Fibroblast of villous mesenchyme (primary cell): Measurements from ENCODE around the gene RGS9. TPM values are rescaled to one million over a fixed set of nuclear protein-coding genes. Genes with fewer than 3 reads are reported as not detected.

Source experiments
- DNase-seq: peaks from one replicate; pipeline ENCODE4 v3.0.0-alpha.2; 2010; ENCODE audit warnings: low read depth
- H3K4me3 ChIP-seq: 2 replicates; pipeline ENCODE4 v1.5.1; 2011; ENCODE audit warnings: low read depth, mild to moderate bottlenecking, low read length
- total RNA-seq: library from RNA; depleted of rRNA; stranded (reverse); fragments of >200 nt; gene quantifications from 2 replicates; pipeline ENCODE4 v1.2.3, GENCODE V29; 2012
- TF ChIP-seq, protein P1 (sequence below): IDR thresholded peaks from 2 replicates; pipeline ENCODE4 v1.5.1; 2012; ENCODE audit warnings: low read depth, mild to moderate bottlenecking, low read length; ENCODE audit not compliant: insufficient read depth

The RGS9 gene
- total RNA-seq, 1 donor: 2.2 TPM

DNA sequence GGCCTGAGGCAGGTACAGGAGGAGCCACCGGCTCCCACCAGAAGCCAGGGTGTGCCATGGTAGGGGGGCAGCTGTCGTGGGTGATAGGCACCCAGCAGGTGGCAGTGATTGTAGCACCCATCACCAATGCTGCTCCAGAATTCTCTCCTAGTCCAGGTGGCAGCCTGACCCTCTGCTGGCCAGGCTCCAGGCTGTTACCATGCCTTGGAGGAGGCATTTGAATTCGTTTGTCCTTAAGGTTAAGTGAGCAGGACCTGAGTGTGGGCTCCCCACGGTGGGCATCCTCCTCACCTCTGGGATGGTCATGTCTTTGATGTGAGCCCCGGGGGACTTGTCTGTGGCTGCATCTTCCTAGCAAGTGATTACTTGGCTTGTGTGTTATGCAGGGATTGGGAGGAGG is 59.4 kb downstream of the RGS9 start:
- no peak overlapping the region for H3K4me3 ChIP-seq
- TF ChIP-seq, protein P1, sequence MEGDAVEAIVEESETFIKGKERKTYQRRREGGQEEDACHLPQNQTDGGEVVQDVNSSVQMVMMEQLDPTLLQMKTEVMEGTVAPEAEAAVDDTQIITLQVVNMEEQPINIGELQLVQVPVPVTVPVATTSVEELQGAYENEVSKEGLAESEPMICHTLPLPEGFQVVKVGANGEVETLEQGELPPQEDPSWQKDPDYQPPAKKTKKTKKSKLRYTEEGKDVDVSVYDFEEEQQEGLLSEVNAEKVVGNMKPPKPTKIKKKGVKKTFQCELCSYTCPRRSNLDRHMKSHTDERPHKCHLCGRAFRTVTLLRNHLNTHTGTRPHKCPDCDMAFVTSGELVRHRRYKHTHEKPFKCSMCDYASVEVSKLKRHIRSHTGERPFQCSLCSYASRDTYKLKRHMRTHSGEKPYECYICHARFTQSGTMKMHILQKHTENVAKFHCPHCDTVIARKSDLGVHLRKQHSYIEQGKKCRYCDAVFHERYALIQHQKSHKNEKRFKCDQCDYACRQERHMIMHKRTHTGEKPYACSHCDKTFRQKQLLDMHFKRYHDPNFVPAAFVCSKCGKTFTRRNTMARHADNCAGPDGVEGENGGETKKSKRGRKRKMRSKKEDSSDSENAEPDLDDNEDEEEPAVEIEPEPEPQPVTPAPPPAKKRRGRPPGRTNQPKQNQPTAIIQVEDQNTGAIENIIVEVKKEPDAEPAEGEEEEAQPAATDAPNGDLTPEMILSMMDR: no peak

DNA sequence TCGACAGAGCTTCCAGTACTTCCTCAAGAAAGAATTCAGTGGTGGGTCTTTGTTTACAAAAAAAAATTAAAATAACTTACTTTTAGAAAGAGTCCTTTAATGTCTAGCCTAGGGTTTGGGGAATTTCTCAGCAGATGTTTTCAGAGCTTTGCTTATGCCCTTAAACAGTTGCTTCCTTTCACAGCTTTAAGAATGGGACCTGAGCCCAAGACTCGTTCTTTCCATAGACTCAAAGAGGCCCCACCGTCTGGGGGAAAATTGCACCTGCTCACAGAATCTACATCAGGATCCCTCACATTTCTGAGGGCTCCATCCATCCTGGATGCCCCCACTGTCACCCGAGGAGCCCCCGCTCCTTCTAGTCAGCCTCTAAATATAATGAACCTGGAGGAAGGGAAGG is 60.0 kb downstream of the RGS9 start:
- TF ChIP-seq, protein P1: no peak
- no peak overlapping the region for H3K4me3 ChIP-seq
- no peak for DNase-seq

More for the DNA sequence above, 59.4 kb downstream of the RGS9 start:
- DNase-seq: no peak

DNA sequence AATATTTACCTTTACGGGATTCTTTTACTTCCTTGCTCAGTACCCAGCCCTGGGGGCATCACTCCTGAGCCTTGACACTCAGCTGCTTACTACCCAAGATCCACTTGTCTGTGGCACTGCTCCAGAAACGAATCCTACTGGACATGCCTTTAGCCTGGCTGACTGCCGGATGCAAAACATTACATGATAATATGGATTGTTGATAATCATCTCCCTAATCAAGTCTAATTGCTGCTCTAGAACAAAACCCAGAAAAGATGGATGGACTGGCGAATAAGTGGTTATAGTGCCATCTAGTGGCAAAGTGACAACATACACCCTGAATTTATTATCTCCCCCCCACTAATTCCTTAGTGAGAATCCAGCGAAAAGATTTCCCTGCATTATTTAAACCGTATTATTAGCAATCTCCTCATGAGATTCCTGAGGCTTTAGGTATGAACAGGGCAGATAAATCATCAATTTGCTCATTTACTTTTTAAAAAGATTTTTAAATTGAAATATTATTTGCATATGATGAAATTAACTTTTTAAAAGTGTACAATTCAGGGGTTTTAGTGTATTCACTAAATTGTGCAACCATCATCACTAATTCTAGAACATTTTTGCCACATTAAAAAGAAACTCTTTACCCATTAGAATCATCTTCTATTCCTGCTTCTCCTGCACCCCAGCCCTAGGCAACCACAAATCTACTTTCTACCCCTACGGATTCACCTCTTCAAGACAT is 61.6 kb downstream of the RGS9 start:
- no peak overlapping the region for H3K4me3 ChIP-seq
- TF ChIP-seq, protein P1: peak; percentile 74
- DNase-seq: peak; percentile 75

DNA sequence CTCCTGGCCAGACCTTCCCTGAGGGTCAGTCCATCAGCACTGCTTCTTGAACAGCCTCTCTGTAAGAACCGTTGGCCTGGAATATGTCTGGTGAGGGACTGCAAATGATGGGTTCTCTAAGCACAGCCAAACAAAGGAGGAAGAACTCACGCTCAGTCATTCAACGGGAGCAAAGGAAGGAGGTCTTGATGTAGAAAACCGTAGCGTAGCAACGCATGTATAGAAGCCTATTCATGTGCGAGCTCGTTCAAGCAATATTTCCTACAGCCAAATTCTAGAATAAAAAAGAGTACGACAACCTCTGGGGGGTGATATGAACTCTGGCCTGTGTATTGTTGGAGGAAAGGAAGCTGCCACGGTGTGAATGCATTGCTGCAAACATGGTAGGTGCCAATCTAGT is 64.2 kb downstream of the RGS9 start:
- TF ChIP-seq, protein P1: no peak
- H3K4me3 ChIP-seq: no peak overlapping the region
- no peak for DNase-seq

DNA sequence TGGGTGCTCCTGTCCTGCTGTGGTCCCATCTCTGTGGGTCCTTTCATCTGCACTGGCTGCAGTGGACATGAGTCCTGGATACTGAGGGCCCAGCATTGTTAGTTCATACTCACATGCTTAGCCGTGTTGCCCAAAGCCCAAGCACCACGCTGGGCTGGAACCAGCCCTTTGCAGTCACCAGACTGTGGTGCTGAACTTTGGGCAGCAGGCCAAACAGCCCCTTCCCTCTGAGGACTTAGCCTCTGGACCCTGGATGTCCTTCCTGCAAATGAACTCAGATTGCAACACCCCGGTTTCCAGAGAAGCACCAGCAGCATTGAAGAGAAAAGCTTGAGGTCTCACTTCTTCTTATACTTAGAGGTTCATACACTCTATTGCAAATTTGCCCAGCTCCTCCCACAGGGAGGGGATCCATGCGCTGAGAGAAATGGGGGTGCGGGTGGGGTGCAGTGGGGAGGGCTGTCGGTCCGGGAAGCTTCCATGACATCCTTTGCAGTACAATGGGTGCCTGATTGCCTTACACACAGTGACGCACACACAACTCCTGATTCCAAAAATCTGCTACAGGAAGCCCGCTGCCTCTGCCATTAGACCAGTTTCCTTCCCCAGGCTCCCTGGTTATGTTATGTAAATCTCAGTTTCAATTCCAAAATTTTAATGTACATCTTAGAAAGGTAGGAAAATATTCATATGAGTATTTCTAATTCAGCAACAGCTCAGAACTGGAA is 65.8 kb downstream of the RGS9 start:
- no peak for DNase-seq
- no peak overlapping the region for H3K4me3 ChIP-seq
- TF ChIP-seq, protein P1: no peak

DNA sequence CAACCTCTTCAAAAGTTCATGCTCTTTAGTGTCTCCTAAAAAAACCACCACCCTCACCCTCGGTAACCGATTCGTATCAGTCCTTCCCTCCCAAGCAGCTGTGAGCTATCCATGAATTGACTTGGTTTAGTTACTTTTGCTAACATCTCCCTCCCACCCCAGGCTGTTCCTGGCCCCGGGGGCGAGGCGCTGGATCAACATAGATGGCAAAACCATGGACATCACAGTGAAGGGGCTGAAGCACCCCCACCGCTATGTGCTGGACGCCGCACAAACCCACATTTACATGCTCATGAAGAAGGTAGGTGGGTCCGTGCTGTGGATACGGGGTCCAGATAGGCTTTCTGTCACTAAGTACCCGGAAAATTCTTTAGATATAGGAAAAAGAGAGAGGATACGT is 66.8 kb downstream of the RGS9 start:
- TF ChIP-seq, protein P1: no peak
- no peak for DNase-seq
- H3K4me3 ChIP-seq: no peak overlapping the region
